HepG2 (cell line): ENCODE results near the gene NPY4R2. TPM values are rescaled to one million over a fixed set of nuclear protein-coding genes. Genes with fewer than 3 reads are reported as not detected.
"Not testable (repeated sequence)": the region's sequence is repeated elsewhere in the genome, so short reads cannot be mapped to it uniquely, and the experiment has no call there.

Source experiments
- ATAC-seq: fragments of 200-7000 bp; cut with Tn5 transposase; 3 replicates; pipeline ENCODE4 v1.9.1; 2020; ENCODE audit warnings: mild to moderate bottlenecking, moderate library complexity
- BruUV-seq: library from RNA; stranded (reverse); fragments of 400-500 nt; replicated peaks from 2 replicates; lab custom pipeline; 2021; lab: Mats Ljungman, UMichigan
- CTCF ChIA-PET: fragments of 300-600 bp; formaldehyde crosslinking; extraction: SDS; loops from one replicate; lab custom pipeline; 2021; ENCODE audit warnings: low total read pairs, inconsistent platforms, low intra/inter-chr PET ratio; lab: Yijun Ruan, JAX
- POLR2A ChIA-PET: fragments of 350-600 bp; sonication (Branson Sonifier 250); formaldehyde crosslinking; loops from one replicate; lab custom pipeline; 2020; ENCODE audit warnings: antibody characterized with exemption, inconsistent platforms; lab: Yijun Ruan, JAX
- DNase-seq: peaks from one replicate; pipeline ENCODE4 v3.0.0-alpha.2; 2015; ENCODE audit warnings: low spot score
- FAIRE-seq: peaks from 3 replicates; lab custom pipeline; 2011; peaks lifted over from hg19 to GRCh38; lab: Jason Lieb, UNC
- H2AFZ ChIP-seq: one replicate; pipeline ENCODE4 v1.6.1; 2011; ENCODE audit warnings: low read length, inconsistent platforms
- H3K27ac ChIP-seq: fragments of 300-600 bp; 3 replicates; pipeline ENCODE4 v1.8.0; 2011; ENCODE audit warnings: mixed run types, mild to moderate bottlenecking, mixed read lengths, low read length, inconsistent platforms; ENCODE audit not compliant: insufficient read depth; ENCODE audit errors: extremely low read length
- H3K27me3 ChIP-seq, 2 experiments: fragments of 200-600 bp in 1 of 2; 2 replicates in 1 of 2; 3 replicates in 1 of 2; pipeline versions ENCODE4 v1.6.0 to v1.8.0; 2011; ENCODE audit warnings: low read length in 2 of 2, mild to moderate bottlenecking in 2 of 2, moderate library complexity in 2 of 2, inconsistent platforms in 1 of 2; ENCODE audit not compliant: insufficient read depth in 2 of 2, control insufficient read depth in 1 of 2
- H3K36me3 ChIP-seq, 2 experiments: fragments of 200-600 bp in 1 of 2; replicated peaks in 1 of 2; 2 replicates in 1 of 2; 3 replicates in 1 of 2; pipeline versions ENCODE4 v1.5.1 to v1.8.0; 2011; ENCODE audit warnings: low read length in 2 of 2, inconsistent platforms in 1 of 2; ENCODE audit not compliant: insufficient read depth in 2 of 2, control insufficient read depth in 1 of 2
- H3K4me1 ChIP-seq: 2 replicates; pipeline ENCODE4 v1.5.1; 2012; ENCODE audit warnings: low read length, inconsistent platforms; ENCODE audit not compliant: insufficient read depth
- H3K4me2 ChIP-seq: 2 replicates; pipeline ENCODE4 v1.6.0; 2011; ENCODE audit warnings: low read depth, low read length, inconsistent platforms
- H3K4me3 ChIP-seq, 3 experiments: fragments of 200-600 bp in 1 of 3; sonication (generic), shearing (Covaris generic) in 1 of 3; replicated peaks in 1 of 3; 2 replicates each; pipeline ENCODE4 v1.5.1; 2011 to 2016; ENCODE audit warnings: low read length in 3 of 3, inconsistent platforms in 2 of 3, low read depth in 2 of 3, mild to moderate bottlenecking in 2 of 3, control low read depth in 1 of 3, mixed read lengths in 1 of 3; ENCODE audit not compliant: insufficient read depth in 1 of 3
- H3K79me2 ChIP-seq: one replicate; pipeline ENCODE4 v1.6.1; 2011; ENCODE audit warnings: low read length, inconsistent platforms; ENCODE audit not compliant: insufficient read depth
- H3K9ac ChIP-seq: 2 replicates; pipeline ENCODE4 v1.6.0; 2011; ENCODE audit warnings: mild to moderate bottlenecking, low read depth, low read length, inconsistent platforms; ENCODE audit not compliant: insufficient read depth
- H3K9me3 ChIP-seq: 2 replicates; pipeline ENCODE4 v1.5.1; 2012; ENCODE audit warnings: mild to moderate bottlenecking, low read length
- H4K20me1 ChIP-seq: 2 replicates; pipeline ENCODE4 v1.6.0; 2011; ENCODE audit warnings: inconsistent platforms, mild to moderate bottlenecking, low read length, moderate library complexity; ENCODE audit not compliant: insufficient read depth
- WGBS: methylation state at CpG from one replicate; pipeline ENCODE4 v1.1.6; 2017; ENCODE audit warnings: low lambda C conversion rate; 5-methylcytosine and 5-hydroxymethylcytosine counted together
- in situ Hi-C: cut with HindIII; loops from 2 replicates; pipeline ENCODE4 v1.10.0; 2017; ENCODE audit warnings: low pct_unique_long_range_greater_than_20kb; ENCODE audit not compliant: extremely low pct_ligation_motif_present
- intact Hi-C: fragments of 100-400 bp; cut with micrococcal nuclease; formaldehyde crosslinking; loops from one replicate; pipeline ENCODE4 v1.10.0; 2022; ENCODE audit not compliant: unreplicated experiment
- polyA plus RNA-seq, 8 experiments: library from polyadenylated mRNA; depleted of rRNA in 3 of 8; stranded (reverse) in 7 of 8; unstranded in 1 of 8; fragments of >200 nt; fragmentation: Illumina TruSeq in 4 of 8; extraction: Trizol in 4 of 8; gene quantifications; 2 replicates each; pipeline versions ENCODE4 v1.2.1 to v1.2.3, GENCODE V29; 2011 to 2016; ENCODE audit warnings: low read depth in 4 of 8, missing spikeins in 1 of 8, mixed read lengths in 1 of 8; ENCODE audit not compliant: insufficient read depth in 1 of 8
- total RNA-seq, 5 experiments: library from RNA; depleted of rRNA; stranded (reverse); fragments of >200 nt; fragmentation: Illumina TruSeq; extraction: Trizol; gene quantifications; 2 replicates each; pipeline ENCODE4 v1.2.3, GENCODE V29; 2016; ENCODE audit warnings: low read depth in 1 of 5

NPY4R2 gene
- total and polyA plus RNA-seq, 2 of the 13 experiments (the other 11 are each of a cell fraction or from before 2014, with no cell fraction given), result not detected

DNA sequence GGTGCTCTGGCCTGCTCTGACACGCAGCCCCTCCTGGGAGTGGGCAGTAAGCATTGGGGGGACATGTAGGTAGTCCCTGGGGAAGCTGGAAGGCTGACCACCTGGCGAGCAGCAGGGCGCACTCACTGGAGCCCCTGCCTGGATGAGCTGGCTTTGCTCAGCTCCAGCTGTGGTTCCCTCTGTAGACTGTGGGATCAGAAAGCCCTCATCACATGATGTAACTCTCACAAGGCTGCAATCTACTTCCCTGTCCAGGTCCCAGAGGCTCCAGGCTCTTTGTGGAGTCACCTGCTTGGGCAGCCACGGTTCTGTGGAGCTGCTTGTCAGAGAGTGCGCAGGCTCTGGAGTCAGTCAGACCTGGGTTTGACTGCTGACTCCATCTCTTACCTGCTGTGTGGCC lies 44.3 kb downstream of the NPY4R2 start:
- POLR2A ChIA-PET, result not testable (repeated sequence)

DNA sequence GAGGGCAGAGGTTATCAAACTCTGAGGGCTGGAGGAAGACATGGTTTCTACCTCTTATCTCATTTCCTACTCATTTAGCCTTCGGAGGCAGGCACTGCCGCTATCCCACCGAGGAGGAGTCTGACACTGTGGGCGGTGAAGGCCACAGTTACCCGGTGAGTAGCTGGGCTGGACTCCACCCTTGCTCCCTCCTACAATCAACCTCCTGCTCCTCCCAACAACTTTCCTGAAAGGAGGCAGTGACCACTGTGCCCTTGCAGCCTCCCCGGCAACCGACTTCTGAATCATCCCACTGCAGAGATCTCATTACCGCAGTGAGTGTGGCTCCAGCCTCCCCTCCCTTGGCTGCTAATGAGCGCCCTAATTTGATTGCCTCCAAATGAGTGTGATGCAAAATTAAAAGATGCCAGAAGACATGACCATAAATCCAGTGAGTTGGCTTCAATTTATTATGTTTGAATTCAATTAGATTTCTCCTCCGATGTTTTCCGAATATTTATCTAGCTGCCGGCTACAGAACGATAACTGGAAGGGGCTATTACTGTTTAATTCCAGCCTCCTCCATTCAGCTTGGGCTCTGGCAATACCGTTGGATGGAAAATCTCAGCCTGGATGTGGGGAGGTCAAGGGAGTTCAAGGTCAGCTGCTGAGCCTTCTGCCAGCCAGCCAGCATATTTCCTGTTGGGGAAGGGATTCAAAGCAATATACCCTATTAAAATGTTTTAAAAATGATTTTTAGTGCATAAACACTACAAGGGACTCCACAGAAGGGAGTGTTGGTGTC lies 46.0 kb downstream of the NPY4R2 start:
- H3K4me1 ChIP-seq, H2AFZ ChIP-seq, DNase-seq, BruUV-seq, H3K4me2 ChIP-seq, in situ Hi-C loops, CTCF ChIA-PET, intact Hi-C loops, H3K9me3 ChIP-seq, H3K79me2 ChIP-seq, H3K36me3 ChIP-seq, FAIRE-seq, POLR2A ChIA-PET, H3K4me3 ChIP-seq, ATAC-seq, H3K27me3 ChIP-seq, H4K20me1 ChIP-seq, H3K27ac ChIP-seq, H3K9ac ChIP-seq: not testable (repeated sequence)
- 29% methylated on average over 3 of the region's 14 CpGs for WGBS

More for the DNA sequence above, 44.3 kb downstream of the NPY4R2 start:
- H3K27ac ChIP-seq, H3K36me3 ChIP-seq, FAIRE-seq, H2AFZ ChIP-seq, ATAC-seq, H3K9ac ChIP-seq, CTCF ChIA-PET, H3K4me1 ChIP-seq, H3K79me2 ChIP-seq, intact Hi-C loops, H3K4me3 ChIP-seq, DNase-seq, H3K9me3 ChIP-seq, in situ Hi-C loops, H3K4me2 ChIP-seq, BruUV-seq, H3K27me3 ChIP-seq, H4K20me1 ChIP-seq: not testable (repeated sequence)
- WGBS, result no CpG with 5 or more reads among the region's 5 CpGs

DNA sequence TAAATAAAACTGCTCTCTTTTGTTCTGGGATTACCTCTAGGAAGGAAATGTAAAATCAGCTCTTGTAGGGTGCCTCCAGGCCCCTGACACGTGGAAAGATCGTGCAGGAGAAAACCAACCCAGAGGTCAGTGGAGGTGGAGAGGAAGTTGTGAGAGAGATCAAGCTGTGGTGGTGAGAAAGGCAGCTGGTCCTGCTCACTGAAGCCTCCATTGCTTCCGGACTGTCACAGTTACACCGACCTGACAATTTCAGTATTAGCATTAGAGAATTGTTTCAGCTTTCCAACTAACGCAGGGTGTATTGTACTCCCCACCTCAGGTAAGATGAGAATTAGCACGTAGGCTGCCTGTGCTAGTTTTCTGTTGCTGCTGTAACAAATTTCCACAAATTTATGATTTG lies 50.5 kb downstream of the NPY4R2 start:
- DNase-seq, ATAC-seq, H3K27me3 ChIP-seq, H3K36me3 ChIP-seq, FAIRE-seq, POLR2A ChIA-PET, H3K4me1 ChIP-seq, CTCF ChIA-PET, H3K4me3 ChIP-seq, H3K79me2 ChIP-seq, BruUV-seq, H4K20me1 ChIP-seq, H3K9ac ChIP-seq, H2AFZ ChIP-seq, intact Hi-C loops, H3K4me2 ChIP-seq, H3K9me3 ChIP-seq, in situ Hi-C loops, H3K27ac ChIP-seq: not testable (repeated sequence)
- WGBS, result 44% methylated on average over 5 of the region's 6 CpGs

DNA sequence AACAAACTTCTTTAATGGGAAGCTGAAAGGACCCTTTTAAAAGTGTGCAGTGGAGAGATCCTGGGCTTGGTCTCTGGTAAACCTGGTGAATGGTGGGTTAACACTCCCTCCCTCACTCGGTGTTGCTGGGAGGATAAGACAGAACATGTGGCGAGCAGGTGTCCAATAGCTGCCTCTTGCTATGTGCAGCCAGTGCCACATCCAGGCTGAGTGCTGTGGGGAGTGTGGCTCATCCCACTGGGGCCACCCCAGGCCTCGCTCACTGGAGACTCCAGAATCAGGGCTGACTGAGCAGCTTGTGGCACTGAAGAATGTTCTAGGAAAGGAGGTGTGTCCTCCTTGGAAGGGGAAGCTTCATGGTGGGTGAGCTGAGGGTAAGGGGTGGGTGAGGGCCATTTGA lies 51.6 kb downstream of the NPY4R2 start:
- H3K4me2 ChIP-seq, FAIRE-seq, H4K20me1 ChIP-seq, ATAC-seq, H3K79me2 ChIP-seq, DNase-seq, H3K27me3 ChIP-seq, CTCF ChIA-PET, H3K27ac ChIP-seq, H3K4me1 ChIP-seq, H2AFZ ChIP-seq, H3K36me3 ChIP-seq, H3K9ac ChIP-seq, intact Hi-C loops, H3K4me3 ChIP-seq, H3K9me3 ChIP-seq, POLR2A ChIA-PET, in situ Hi-C loops, BruUV-seq: not testable (repeated sequence)
- 11% methylated on average over 1 of the region's 3 CpGs for WGBS
